ENCODE measurements around the gene ZSCAN22.

GRCh38 chr19:58304255-58304654 lies 22.5 kb upstream of the ZSCAN22 start:
- no peak for TF ChIP-seq CTCF (conservative IDR thresholded peaks at IDR 0.05; ENCODE audit: low read depth, low read length)
- TF ChIP-seq POLR2A (IDR thresholded peaks at IDR 0.05; ENCODE audit: low read depth, low read length), result no peak
- no peak for TF ChIP-seq MAFK (IDR thresholded peaks at IDR 0.05; ENCODE audit: low read depth, low read length)
- no peak for TF ChIP-seq RCOR1 (IDR thresholded peaks at IDR 0.05; ENCODE audit: insufficient replicate concordance, low read length)
- no peak for TF ChIP-seq ELK1 (IDR thresholded peaks at IDR 0.05; ENCODE audit: borderline replicate concordance, low read depth, low read length)
